Stomach (tissue), 9 donors: Measurements from ENCODE around the gene USP47. TPM values are rescaled to one million over a fixed set of nuclear protein-coding genes. Genes with fewer than 3 reads are reported as not detected.

ENCODE experiments used
- DNase-seq, 2 donors: peaks; one replicate each; pipeline versions ENCODE4 v3.0.0 to v3.0.0-alpha.2; 2013 to 2019
- H3K27ac ChIP-seq, 5 donors: fragments of 200-600 bp in 4 of 5; sonication (generic) in 4 of 5; one replicate each; pipeline ENCODE4 v1.5.1; 2013 to 2019; ENCODE audit warnings: mild to moderate bottlenecking in 1 of 5, moderate library complexity in 1 of 5
- H3K27me3 ChIP-seq, 3 donors: fragments of 200-600 bp; sonication (generic); one replicate each; pipeline ENCODE4 v1.5.1; 2017 to 2019; ENCODE audit warnings: mixed run types in 1 of 3
- H3K36me3 ChIP-seq, 4 donors: fragments of 200-600 bp; sonication (generic); 1 replicate in 3 of 4; 2 replicates in 1 of 4; pipeline ENCODE4 v1.5.1; 2016 to 2019
- H3K4me1 ChIP-seq, 4 donors: fragments of 200-600 bp; sonication (generic); one replicate each; pipeline ENCODE4 v1.5.1; 2016 to 2019
- H3K4me3 ChIP-seq, 4 donors: fragments of 200-600 bp; sonication (generic) in 3 of 4; one replicate each; pipeline ENCODE4 v1.5.1; 2016 to 2019; ENCODE audit warnings: mild to moderate bottlenecking in 1 of 4
- H3K9me3 ChIP-seq, 4 donors: fragments of 200-600 bp; sonication (generic); one replicate each; pipeline ENCODE4 v1.5.1; 2016 to 2019
- CTCF ChIP-seq, 7 experiments: fragments of 450-650 bp in 4 of 7; fragments of 200-600 bp in 3 of 7; sonication (generic) in 3 of 7; IDR thresholded peaks; one replicate each; pipeline ENCODE4 v1.5.1; 2016 to 2019; ENCODE audit warnings: antibody characterized with exemption in 7 of 7, control low read depth in 2 of 7, mild to moderate bottlenecking in 1 of 7
- EP300 ChIP-seq: sonication (generic); formaldehyde crosslinking; IDR thresholded peaks from one replicate; pipeline ENCODE4 v1.6.1; 2017; ENCODE audit warnings: antibody characterized with exemption
- POLR2A ChIP-seq, 4 donors: fragments of 450-650 bp; IDR thresholded peaks; one replicate each; pipeline ENCODE4 v1.6.1; 2016; ENCODE audit warnings: antibody characterized with exemption in 4 of 4, control low read depth in 2 of 4, mild to moderate bottlenecking in 1 of 4, moderate library complexity in 1 of 4
- POLR2AphosphoS5 ChIP-seq, 3 donors: sonication (generic); formaldehyde crosslinking; IDR thresholded peaks; one replicate each; pipeline ENCODE4 v1.6.1; 2016; ENCODE audit warnings: antibody characterized with exemption in 3 of 3
- WGBS, 5 donors: extraction: QIAGEN DNeasy Blood & Tissue Kit in 3 of 5; methylation state at CpG; one replicate each; pipeline versions ENCODE4 v1.1.5 to v1.1.7; 2013 to 2018; 5-methylcytosine and 5-hydroxymethylcytosine counted together
- intact Hi-C: fragments of 100-400 bp; cut with DNase I; formaldehyde crosslinking; loops from one replicate; pipeline ENCODE4 v1.15.1; 2023; ENCODE audit warnings: low total_unique reads
- polyA plus RNA-seq, 3 donors: library from polyadenylated mRNA; stranded (reverse); fragments of 200-250 nt; gene quantifications; one replicate each; pipeline ENCODE4 v1.2.3, GENCODE V29; 2013
- total RNA-seq, 5 donors: library from RNA; depleted of rRNA; stranded (reverse); fragments of >200 nt; gene quantifications; one replicate each; pipeline versions ENCODE4 v1.1.0 to v1.2.3, GENCODE V29; 2014 to 2016
- donor health status: healthy with polysubstance abuse.
- donor health status: Bipolar disorder and iron deficiency.
- donor health status: healthy.

The USP47 gene
- total and polyA plus RNA-seq, 8 donors = 14.6 to 200 (median 48.8) TPM

GRCh38 chr11:11814614-11815452 lies 26.9 kb upstream of the USP47 start:
- Histone ChIP-seq H3K36me3 (no peaks in the 10 kb centered on the region), H3K27ac (no peak overlapping the region)

GRCh38 chr11:11816511-11817314 lies 25.1 kb upstream of the USP47 start:
- 15 to 54% (median 32%) methylated on average over 2 of the region's 2 CpGs for WGBS, 5 donors
- Histone ChIP-seq H3K27me3 (no peaks in the 10 kb centered on the region), H3K27ac (no peak overlapping the region), H3K36me3 (no peaks in the 10 kb centered on the region), H3K4me3 (no peak overlapping the region), H3K4me1 (peaks cover 0 to 12% (median 7%) of the 10 kb centered on the region in 4 donors), H3K9me3 (no peaks in the 10 kb centered on the region)
- no peak for DNase-seq
- TF ChIP-seq CTCF (IDR thresholded peaks at IDR 0.05) (no peak), POLR2AphosphoS5 (IDR thresholded peaks at IDR 0.05) (no peak), EP300 (no peak), POLR2A (IDR thresholded peaks at IDR 0.05) (no peak)
- intact Hi-C loops = no loop called here

More at GRCh38 chr11:11814614-11815452, 26.9 kb upstream of the USP47 start:
- Histone ChIP-seq H3K27me3 (no peaks in the 10 kb centered on the region), H3K4me1 (peaks cover 0 to 15% (median 7%) of the 10 kb centered on the region in 4 donors), H3K4me3 (no peak overlapping the region), H3K9me3 (no peaks in the 10 kb centered on the region)
- intact Hi-C loops = no loop called here
- no peak for TF ChIP-seq EP300
- no peak for TF ChIP-seq POLR2AphosphoS5 (IDR thresholded peaks at IDR 0.05)
- TF ChIP-seq POLR2A (IDR thresholded peaks at IDR 0.05) = no peak
- TF ChIP-seq CTCF (IDR thresholded peaks at IDR 0.05) = no peak
- 87 to 94% (median 89%) methylated on average over 7 of the region's 7 CpGs for WGBS, 5 donors
- DNase-seq = no peak

- Histone ChIP-seq H3K36me3 (no peaks in the 10 kb centered on the region), H3K27ac (no peak overlapping the region), H3K4me3 (no peak overlapping the region), H3K27me3 (no peaks in the 10 kb centered on the region), H3K9me3 (no peaks in the 10 kb centered on the region), H3K4me1 (peaks cover 0 to 10% (median 6%) of the 10 kb centered on the region in 4 donors)
- TF ChIP-seq POLR2AphosphoS5 (IDR thresholded peaks at IDR 0.05) = no peak
- no peak for TF ChIP-seq EP300
- no peak for TF ChIP-seq POLR2A (IDR thresholded peaks at IDR 0.05)
- no peak for TF ChIP-seq CTCF (IDR thresholded peaks at IDR 0.05)
- 95 to 98% (median 96%) methylated on average over 5 of the region's 5 CpGs for WGBS, 5 donors
- DNase-seq = no peak
- intact Hi-C loops = no loop called here
These were observed 23.8 kb upstream of the USP47 start for GRCh38 chr11:11817957-11818356.

- TF ChIP-seq CTCF (IDR thresholded peaks at IDR 0.05) (no peak), EP300 (no peak), POLR2A (IDR thresholded peaks at IDR 0.05) (no peak), POLR2AphosphoS5 (IDR thresholded peaks at IDR 0.05) (no peak)
- Histone ChIP-seq H3K4me3 (no peak overlapping the region), H3K9me3 (no peaks in the 10 kb centered on the region), H3K36me3 (no peaks in the 10 kb centered on the region), H3K27me3 (no peaks in the 10 kb centered on the region), H3K27ac (no peak overlapping the region), H3K4me1 (peaks cover 0 to 3% (median 1%) of the 10 kb centered on the region in 4 donors)
- no peak for DNase-seq
- WGBS, 5 donors = 80 to 84% (median 83%) methylated on average over 2 of the region's 2 CpGs
- intact Hi-C loops = no loop called here
These were observed 23.1 kb upstream of the USP47 start for GRCh38 chr11:11818529-11819121.
